MM.1S (cell line): ENCODE data around the gene GPBP1L1.

Experiments used
- DNase-seq: peaks from one replicate; pipeline ENCODE4 v3.0.0-alpha.2; 2015
- H2AFZ ChIP-seq: fragments of 300-600 bp; sonication (generic); 2 replicates; pipeline ENCODE4 v1.6.0; 2016; ENCODE audit warnings: antibody characterized with exemption, low read length
- H3F3A ChIP-seq: fragments of 300-600 bp; sonication (generic); 2 replicates; pipeline ENCODE4 v1.6.1; 2016; ENCODE audit warnings: mild to moderate bottlenecking, antibody characterized with exemption, low read length, moderate library complexity, mixed read lengths; ENCODE audit not compliant: insufficient read depth
- H3K27ac ChIP-seq: fragments of 300-600 bp; sonication (generic); 2 replicates; pipeline ENCODE4 v1.5.1; 2016; ENCODE audit warnings: mild to moderate bottlenecking, low read length
- H3K27me3 ChIP-seq: fragments of 300-600 bp; sonication (generic); replicated peaks from 2 replicates; pipeline ENCODE4 v1.6.0; 2016; ENCODE audit warnings: low read length; ENCODE audit not compliant: insufficient read depth
- H3K36me3 ChIP-seq: fragments of 300-600 bp; sonication (generic); replicated peaks from 2 replicates; pipeline ENCODE4 v1.6.1; 2016; ENCODE audit warnings: mild to moderate bottlenecking, low read length, mixed read lengths; ENCODE audit not compliant: insufficient read depth
- H3K4me1 ChIP-seq: fragments of 300-600 bp; sonication (generic); 2 replicates; pipeline ENCODE4 v1.6.1; 2016; ENCODE audit warnings: low read length, mixed read lengths
- H3K4me2 ChIP-seq: fragments of 300-600 bp; sonication (generic); 2 replicates; pipeline ENCODE4 v1.6.0; 2016; ENCODE audit warnings: low read depth, low read length
- H3K4me3 ChIP-seq: fragments of 300-600 bp; sonication (generic); 2 replicates; pipeline ENCODE4 v1.5.1; 2016; ENCODE audit warnings: low read length, mixed read lengths
- H3K79me2 ChIP-seq: fragments of 300-600 bp; sonication (generic); 2 replicates; pipeline ENCODE4 v1.6.1; 2016; ENCODE audit warnings: mixed run types, low read length, mixed read lengths
- H3K9ac ChIP-seq: fragments of 300-600 bp; sonication (generic); 2 replicates; pipeline ENCODE4 v1.6.1; 2016; ENCODE audit warnings: low read length, mixed read lengths
- H3K9me2 ChIP-seq: fragments of 300-600 bp; sonication (generic); replicated peaks from 2 replicates; pipeline ENCODE4 v1.6.1; 2016; ENCODE audit warnings: mild to moderate bottlenecking, low read length, mixed read lengths; ENCODE audit not compliant: insufficient read depth
- H3K9me3 ChIP-seq: fragments of 300-600 bp; sonication (generic); replicated peaks from 2 replicates; pipeline ENCODE4 v1.6.1; 2016; ENCODE audit warnings: mild to moderate bottlenecking, low read length, mixed read lengths; ENCODE audit not compliant: insufficient read depth
- H4K20me1 ChIP-seq: fragments of 300-600 bp; sonication (generic); 2 replicates; pipeline ENCODE4 v1.6.1; 2016; ENCODE audit warnings: mild to moderate bottlenecking, low read length, moderate library complexity, mixed read lengths; ENCODE audit not compliant: insufficient read depth
- CTCF ChIP-seq: fragments of 300-600 bp; sonication (generic); IDR thresholded peaks from 2 replicates; pipeline ENCODE4 v1.5.1; 2016; ENCODE audit warnings: antibody characterized with exemption, low read length, mixed read lengths
- EZH2 ChIP-seq: fragments of 300-600 bp; sonication (generic); optimal IDR thresholded peaks from 2 replicates; pipeline ENCODE3; 2017; ENCODE audit warnings: low read depth, mild to moderate bottlenecking, antibody characterized with exemption, low read length, mixed read lengths
- EZH2phosphoT487 ChIP-seq: fragments of 300-600 bp; sonication (generic); IDR thresholded peaks from 2 replicates; pipeline ENCODE4 v1.6.1; 2018; ENCODE audit warnings: antibody characterized with exemption, low read length

GPBP1L1 gene

GRCh38 chr1:45684402-45684801, 1.9 kb downstream of the GPBP1L1 start:
- peaks cover 10% of the 10 kb centered on the region; the same call in 1 of the 2 replicates for H4K20me1 ChIP-seq
- H3K9me3 ChIP-seq: no peaks in the 10 kb centered on the region
- peak overlapping the region; percentile 99; the same call in 1 of the 2 replicates for H3K4me3 ChIP-seq
- H3F3A ChIP-seq: peaks cover 13% of the 10 kb centered on the region
- TF ChIP-seq EZH2 (no peak), CTCF (no peak), EZH2phosphoT487 (no peak)
- no peaks in the 10 kb centered on the region for H3K9me2 ChIP-seq
- H3K27me3 ChIP-seq: no peaks in the 10 kb centered on the region
- peaks cover 5% of the 10 kb centered on the region; the same call in 1 of the 2 replicates for H3K4me1 ChIP-seq
- no peak overlapping the region for H2AFZ ChIP-seq
- no peak overlapping the region for H3K27ac ChIP-seq
- H3K79me2 ChIP-seq: peaks cover 84% of the 10 kb centered on the region
- no peaks in the 10 kb centered on the region for H3K36me3 ChIP-seq
- no peak for DNase-seq
- peak overlapping the region; percentile 83 for H3K4me2 ChIP-seq
- H3K9ac ChIP-seq: peak overlapping the region; percentile 90; the same call in 1 of the 2 replicates

- peaks cover 20% of the 10 kb centered on the region for H4K20me1 ChIP-seq
- peaks cover 84% of the 10 kb centered on the region for H3K79me2 ChIP-seq
- no peak overlapping the region for H3K4me3 ChIP-seq
- no peaks in the 10 kb centered on the region for H3K9me3 ChIP-seq
- H3K27ac ChIP-seq: no peak overlapping the region
- no peak overlapping the region for H3K4me2 ChIP-seq
- H3F3A ChIP-seq: peaks cover 13% of the 10 kb centered on the region
- H3K9ac ChIP-seq: no peak overlapping the region
- no peaks in the 10 kb centered on the region for H3K27me3 ChIP-seq
- H2AFZ ChIP-seq: no peak overlapping the region
- no peaks in the 10 kb centered on the region for H3K36me3 ChIP-seq
- no peaks in the 10 kb centered on the region for H3K9me2 ChIP-seq
- no peak for TF ChIP-seq EZH2
- TF ChIP-seq EZH2phosphoT487: no peak
- TF ChIP-seq CTCF: no peak
- DNase-seq: no peak
- H3K4me1 ChIP-seq: peaks cover 9% of the 10 kb centered on the region; the same call in 1 of the 2 replicates
These were observed 3.4 kb downstream of the GPBP1L1 start for GRCh38 chr1:45682942-45683341.

- H3K4me2 ChIP-seq: no peak overlapping the region
- TF ChIP-seq CTCF (no peak), EZH2 (no peak), EZH2phosphoT487 (no peak)
- no peaks in the 10 kb centered on the region for H3K9me3 ChIP-seq
- peaks cover 97% of the 10 kb centered on the region for H3K79me2 ChIP-seq
- no peak overlapping the region for H3K27ac ChIP-seq
- no peak overlapping the region for H3K4me3 ChIP-seq
- H3F3A ChIP-seq: no peaks in the 10 kb centered on the region; the same call in 1 of the 2 replicates
- no peaks in the 10 kb centered on the region for H3K27me3 ChIP-seq
- H3K9me2 ChIP-seq: no peaks in the 10 kb centered on the region
- H3K9ac ChIP-seq: no peak overlapping the region
- H3K36me3 ChIP-seq: no peaks in the 10 kb centered on the region
- H4K20me1 ChIP-seq: peaks cover 38% of the 10 kb centered on the region
- no peak overlapping the region for H2AFZ ChIP-seq
- H3K4me1 ChIP-seq: peaks cover 9% of the 10 kb centered on the region; the same call in 1 of the 2 replicates
- no peak for DNase-seq
These were observed 7.2 kb downstream of the GPBP1L1 start for GRCh38 chr1:45679123-45679522.
